Neural progenitor cell (in vitro differentiated cells): ENCODE results near the gene FADS1.

Source experiments
- EZH2 ChIP-seq: fragments of 200-600 bp; sonication (generic); IDR thresholded peaks from 2 replicates; pipeline ENCODE4 v1.6.1; 2017; ENCODE audit warnings: antibody characterized with exemption, mild to moderate bottlenecking, moderate library complexity
- EZH2phosphoT487 ChIP-seq: fragments of 200-600 bp; sonication (generic); IDR thresholded peaks from 2 replicates; pipeline ENCODE4 v1.6.1; 2017; ENCODE audit warnings: antibody characterized with exemption
- TF ChIP-seq, protein P1 (sequence below): fragments of 200-600 bp; sonication (generic); IDR thresholded peaks from 2 replicates; pipeline ENCODE4 v1.5.1; 2017; ENCODE audit warnings: antibody characterized with exemption, mild to moderate bottlenecking

DNA sequence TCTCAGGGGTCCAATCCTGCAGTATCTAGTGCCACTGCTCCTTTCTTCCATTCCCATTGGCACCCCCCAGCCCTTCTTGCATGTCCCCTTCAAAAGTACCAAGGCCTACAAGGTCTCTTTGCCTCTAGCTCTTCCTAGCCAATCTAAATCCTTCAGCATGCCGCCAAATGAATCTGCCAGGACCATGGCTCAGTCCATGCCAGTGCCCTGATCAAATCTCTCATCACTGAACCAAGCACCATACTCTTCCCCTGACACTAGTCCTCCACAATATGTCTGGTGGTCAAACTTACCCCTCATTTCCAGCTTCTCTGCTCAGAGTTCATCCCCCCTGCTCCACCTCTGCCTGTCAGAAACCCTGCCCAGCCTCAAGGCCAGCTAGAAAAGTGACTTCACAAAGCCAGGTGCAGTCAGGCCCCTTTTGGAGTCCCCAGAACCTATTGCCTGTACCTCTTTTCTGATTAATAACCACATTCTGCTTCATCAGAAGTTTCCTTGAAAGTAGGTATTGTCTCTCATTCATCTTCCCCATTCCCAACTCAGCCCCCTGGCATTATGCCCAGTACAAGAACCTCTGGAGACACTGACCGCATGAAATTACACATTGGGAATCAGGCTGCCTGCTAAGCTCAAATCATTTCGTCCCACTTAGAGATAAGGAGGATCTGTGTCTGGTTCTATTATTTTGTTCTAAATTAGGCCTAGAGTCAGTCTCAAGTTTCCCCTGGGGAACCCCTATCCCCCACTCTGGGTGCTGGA lies 12.7 kb downstream of the FADS1 start:
- TF ChIP-seq, protein P1, sequence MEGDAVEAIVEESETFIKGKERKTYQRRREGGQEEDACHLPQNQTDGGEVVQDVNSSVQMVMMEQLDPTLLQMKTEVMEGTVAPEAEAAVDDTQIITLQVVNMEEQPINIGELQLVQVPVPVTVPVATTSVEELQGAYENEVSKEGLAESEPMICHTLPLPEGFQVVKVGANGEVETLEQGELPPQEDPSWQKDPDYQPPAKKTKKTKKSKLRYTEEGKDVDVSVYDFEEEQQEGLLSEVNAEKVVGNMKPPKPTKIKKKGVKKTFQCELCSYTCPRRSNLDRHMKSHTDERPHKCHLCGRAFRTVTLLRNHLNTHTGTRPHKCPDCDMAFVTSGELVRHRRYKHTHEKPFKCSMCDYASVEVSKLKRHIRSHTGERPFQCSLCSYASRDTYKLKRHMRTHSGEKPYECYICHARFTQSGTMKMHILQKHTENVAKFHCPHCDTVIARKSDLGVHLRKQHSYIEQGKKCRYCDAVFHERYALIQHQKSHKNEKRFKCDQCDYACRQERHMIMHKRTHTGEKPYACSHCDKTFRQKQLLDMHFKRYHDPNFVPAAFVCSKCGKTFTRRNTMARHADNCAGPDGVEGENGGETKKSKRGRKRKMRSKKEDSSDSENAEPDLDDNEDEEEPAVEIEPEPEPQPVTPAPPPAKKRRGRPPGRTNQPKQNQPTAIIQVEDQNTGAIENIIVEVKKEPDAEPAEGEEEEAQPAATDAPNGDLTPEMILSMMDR: no peak
- TF ChIP-seq EZH2: no peak
- no peak for TF ChIP-seq EZH2phosphoT487
